ENCODE results near the gene ITPKA.
"Not testable (repeated sequence)": the region's sequence is repeated elsewhere in the genome, so short reads cannot be mapped to it uniquely, and the experiment has no call there.

The ITPKA gene

GRCh38 chr15:41493205-41493901, at the start of gene ITPKA:
Gene ITPKA (plus strand): TSS chr15:41493874. CDS start chr15:41493928, 54 bp downstream.
- TF ChIP-seq, protein P1, sequence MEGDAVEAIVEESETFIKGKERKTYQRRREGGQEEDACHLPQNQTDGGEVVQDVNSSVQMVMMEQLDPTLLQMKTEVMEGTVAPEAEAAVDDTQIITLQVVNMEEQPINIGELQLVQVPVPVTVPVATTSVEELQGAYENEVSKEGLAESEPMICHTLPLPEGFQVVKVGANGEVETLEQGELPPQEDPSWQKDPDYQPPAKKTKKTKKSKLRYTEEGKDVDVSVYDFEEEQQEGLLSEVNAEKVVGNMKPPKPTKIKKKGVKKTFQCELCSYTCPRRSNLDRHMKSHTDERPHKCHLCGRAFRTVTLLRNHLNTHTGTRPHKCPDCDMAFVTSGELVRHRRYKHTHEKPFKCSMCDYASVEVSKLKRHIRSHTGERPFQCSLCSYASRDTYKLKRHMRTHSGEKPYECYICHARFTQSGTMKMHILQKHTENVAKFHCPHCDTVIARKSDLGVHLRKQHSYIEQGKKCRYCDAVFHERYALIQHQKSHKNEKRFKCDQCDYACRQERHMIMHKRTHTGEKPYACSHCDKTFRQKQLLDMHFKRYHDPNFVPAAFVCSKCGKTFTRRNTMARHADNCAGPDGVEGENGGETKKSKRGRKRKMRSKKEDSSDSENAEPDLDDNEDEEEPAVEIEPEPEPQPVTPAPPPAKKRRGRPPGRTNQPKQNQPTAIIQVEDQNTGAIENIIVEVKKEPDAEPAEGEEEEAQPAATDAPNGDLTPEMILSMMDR (IDR thresholded peaks at IDR 0.05; ENCODE audit: extremely low read depth, missing control alignments): no peak
- peak; percentile 97 for DNase-seq (ENCODE audit: low spot score)

DNA sequence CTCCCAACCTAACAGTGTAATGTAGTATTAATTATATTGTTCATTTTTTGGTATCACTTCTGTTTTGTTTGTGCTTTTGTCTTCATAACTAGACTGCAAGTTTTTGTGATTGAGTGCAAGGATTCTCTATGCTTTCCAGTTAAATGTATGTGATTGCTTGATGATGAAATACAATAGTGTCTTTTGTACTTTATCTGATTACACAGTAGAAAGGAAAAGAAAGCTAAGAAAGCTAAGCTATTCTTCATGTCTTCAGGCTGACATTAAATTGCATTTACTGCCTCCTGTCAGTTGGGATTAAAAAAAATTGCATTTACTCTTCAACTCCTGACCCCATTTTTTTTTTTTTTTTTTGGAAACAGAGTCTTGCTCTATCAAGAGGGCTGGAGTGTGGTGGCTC, 48.3 kb upstream of the ITPKA start:
- TF ChIP-seq, protein P1 (IDR thresholded peaks at IDR 0.05; ENCODE audit: extremely low read depth, missing control alignments): no peak
- DNase-seq (ENCODE audit: low spot score): no peak

- DNase-seq (ENCODE audit: low spot score): no peak
- TF ChIP-seq, protein P1 (IDR thresholded peaks at IDR 0.05; ENCODE audit: extremely low read depth, missing control alignments): no peak
Observed at GRCh38 chr15:41462084-41462795, 31.4 kb upstream of the ITPKA start.

DNA sequence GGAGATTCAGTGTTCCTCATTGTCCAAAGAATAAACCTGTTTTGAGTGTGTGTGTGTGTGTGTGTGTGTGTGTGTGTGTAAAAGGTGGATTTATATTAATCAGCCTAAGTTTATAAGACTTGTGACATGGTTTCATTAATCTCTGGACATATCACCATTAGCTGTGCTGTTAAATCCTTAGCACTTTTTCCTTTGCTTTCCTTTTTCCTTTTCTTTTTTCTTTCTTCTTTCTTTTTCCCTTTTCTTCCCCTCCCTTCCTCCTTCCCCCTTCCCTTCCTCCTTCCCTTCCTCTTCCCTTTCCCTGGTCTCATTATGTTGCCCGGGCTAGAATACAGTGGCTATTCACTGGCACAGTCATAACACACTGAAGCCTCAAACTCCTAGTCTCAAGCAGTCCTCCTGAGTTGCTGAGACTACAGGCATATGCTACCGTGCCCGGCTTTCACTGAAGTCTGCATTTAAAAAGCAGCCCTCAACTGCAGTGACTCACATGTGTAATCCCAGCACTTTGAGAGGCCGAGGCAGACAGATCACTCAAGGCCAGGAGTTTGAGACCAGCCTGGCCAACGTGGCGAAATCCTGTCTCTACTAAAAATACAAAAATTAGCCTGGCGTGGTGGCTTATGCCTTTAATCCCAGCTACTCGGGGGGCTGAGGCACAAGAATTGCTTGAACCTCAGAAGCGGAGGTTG, 28.6 kb upstream of the ITPKA start:
- no peak for DNase-seq (ENCODE audit: low spot score)
- TF ChIP-seq, protein P1 (IDR thresholded peaks at IDR 0.05; ENCODE audit: extremely low read depth, missing control alignments): no peak

GRCh38 chr15:41465822-41466421, 27.8 kb upstream of the ITPKA start:
- TF ChIP-seq, protein P1 (IDR thresholded peaks at IDR 0.05; ENCODE audit: extremely low read depth, missing control alignments): peak; percentile 85

DNA sequence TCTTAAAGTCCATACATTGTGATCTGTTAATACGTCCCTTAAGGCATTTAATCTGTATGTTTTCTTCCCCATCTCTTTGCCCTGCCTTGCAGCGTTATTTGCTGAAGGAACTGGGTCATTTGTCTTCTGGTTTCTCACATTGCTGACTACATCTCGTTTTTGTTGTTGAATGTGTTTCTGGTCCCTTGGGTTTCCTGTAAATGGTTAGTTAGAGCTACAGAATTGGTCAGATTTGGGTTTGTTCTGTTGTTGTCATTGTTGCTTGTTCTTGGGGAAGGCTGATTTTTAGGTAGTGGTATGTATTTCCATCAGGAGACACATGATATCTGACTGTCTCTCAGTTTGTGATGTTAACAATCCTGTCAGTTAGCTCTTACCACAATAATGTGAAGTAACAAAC, 27.0 kb upstream of the ITPKA start:
- TF ChIP-seq, protein P1 (IDR thresholded peaks at IDR 0.05; ENCODE audit: extremely low read depth, missing control alignments): no peak
- no peak for DNase-seq (ENCODE audit: low spot score)

More at GRCh38 chr15:41465822-41466421, 27.8 kb upstream of the ITPKA start:
- peak; percentile 51 for DNase-seq (ENCODE audit: low spot score)

- not testable (repeated sequence) for DNase-seq (ENCODE audit: low spot score)
Observed at GRCh38 chr15:41469644-41470043, 24.0 kb upstream of the ITPKA start.

Measured in GM20000 (cell line).